Tibial nerve (tissue), 4 donors: ENCODE results near the gene SHROOM3.

Source experiments
- EP300 ChIP-seq, 2 donors: sonication (generic); formaldehyde crosslinking; IDR thresholded peaks; one replicate each; pipeline ENCODE4 v1.6.1; 2017; ENCODE audit warnings: antibody characterized with exemption in 2 of 2, mild to moderate bottlenecking in 1 of 2
- TF ChIP-seq, protein P1 (sequence below), 5 experiments: fragments of 200-600 bp in 3 of 5; fragments of 450-650 bp in 2 of 5; sonication (generic) in 3 of 5; IDR thresholded peaks; one replicate each; pipeline ENCODE4 v1.5.1; 2016 to 2019; ENCODE audit warnings: antibody characterized with exemption in 5 of 5, mild to moderate bottlenecking in 3 of 5, moderate library complexity in 2 of 5

DNA sequence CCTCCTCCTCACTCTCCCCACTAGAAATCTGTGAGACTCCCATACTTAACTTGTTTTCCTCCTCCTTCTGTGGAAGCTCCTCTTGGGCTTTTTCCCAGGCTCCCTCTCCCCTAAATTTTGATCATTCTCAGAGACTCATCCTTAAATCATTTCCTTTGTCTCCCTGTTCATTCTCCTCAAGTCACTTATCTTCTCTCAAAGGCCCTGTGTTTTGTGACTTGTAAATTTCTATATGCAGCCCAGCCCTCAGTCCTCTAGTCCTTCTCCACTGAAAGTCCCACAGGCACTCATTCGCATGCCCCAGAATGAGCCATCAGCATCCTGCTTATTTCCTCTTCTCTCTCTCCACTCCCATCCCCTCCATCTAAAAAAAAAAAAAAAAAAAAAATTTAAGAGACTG lies 291.1 kb downstream of the SHROOM3 start:
- TF ChIP-seq, protein P1, sequence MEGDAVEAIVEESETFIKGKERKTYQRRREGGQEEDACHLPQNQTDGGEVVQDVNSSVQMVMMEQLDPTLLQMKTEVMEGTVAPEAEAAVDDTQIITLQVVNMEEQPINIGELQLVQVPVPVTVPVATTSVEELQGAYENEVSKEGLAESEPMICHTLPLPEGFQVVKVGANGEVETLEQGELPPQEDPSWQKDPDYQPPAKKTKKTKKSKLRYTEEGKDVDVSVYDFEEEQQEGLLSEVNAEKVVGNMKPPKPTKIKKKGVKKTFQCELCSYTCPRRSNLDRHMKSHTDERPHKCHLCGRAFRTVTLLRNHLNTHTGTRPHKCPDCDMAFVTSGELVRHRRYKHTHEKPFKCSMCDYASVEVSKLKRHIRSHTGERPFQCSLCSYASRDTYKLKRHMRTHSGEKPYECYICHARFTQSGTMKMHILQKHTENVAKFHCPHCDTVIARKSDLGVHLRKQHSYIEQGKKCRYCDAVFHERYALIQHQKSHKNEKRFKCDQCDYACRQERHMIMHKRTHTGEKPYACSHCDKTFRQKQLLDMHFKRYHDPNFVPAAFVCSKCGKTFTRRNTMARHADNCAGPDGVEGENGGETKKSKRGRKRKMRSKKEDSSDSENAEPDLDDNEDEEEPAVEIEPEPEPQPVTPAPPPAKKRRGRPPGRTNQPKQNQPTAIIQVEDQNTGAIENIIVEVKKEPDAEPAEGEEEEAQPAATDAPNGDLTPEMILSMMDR (IDR thresholded peaks at IDR 0.05): no peak
- TF ChIP-seq EP300 (IDR thresholded peaks at IDR 0.05): no peak
